ENCODE measurements around the gene CEACAM16.

DNA sequence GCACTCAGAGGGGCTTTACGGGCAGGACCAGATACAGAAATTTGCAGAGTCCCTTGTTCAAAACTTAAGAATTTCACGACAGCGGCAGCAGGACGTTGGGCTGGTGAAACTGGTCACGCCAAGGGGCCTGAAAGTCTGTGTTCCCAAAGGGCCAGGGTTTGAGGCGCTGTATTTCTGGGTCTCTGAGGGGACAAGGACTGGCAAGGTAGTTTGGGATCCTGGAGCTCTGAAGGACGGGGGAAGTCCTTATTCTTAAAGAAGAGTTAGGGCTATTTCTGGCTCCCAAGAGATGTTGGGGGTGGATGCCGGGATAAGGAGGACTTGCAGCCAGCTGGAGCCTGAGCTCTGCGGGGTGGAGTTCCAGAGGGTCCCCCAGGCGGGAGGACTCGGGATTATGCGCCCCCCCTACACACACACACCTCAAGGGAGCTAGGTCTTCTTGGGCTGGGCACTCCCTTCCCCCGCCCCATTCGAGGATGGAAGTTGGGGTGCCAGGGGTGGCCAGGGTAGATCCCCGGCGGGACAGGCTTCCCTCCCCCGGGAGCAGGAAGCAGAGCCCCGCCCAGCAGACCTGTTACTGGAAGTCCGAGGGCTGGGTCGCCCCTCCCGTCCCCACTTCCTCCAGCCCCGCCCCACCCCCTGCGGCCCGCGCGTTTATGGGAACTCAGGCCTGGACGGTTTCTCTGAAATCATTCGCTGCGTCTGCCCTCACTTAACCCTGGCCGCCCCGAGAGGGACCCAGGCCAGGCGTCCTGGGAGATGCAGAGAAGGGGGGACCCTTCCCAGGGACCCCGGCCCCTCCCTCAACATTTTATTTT lies 55.2 kb downstream of the CEACAM16 start:
- TF ChIP-seq, protein P1, sequence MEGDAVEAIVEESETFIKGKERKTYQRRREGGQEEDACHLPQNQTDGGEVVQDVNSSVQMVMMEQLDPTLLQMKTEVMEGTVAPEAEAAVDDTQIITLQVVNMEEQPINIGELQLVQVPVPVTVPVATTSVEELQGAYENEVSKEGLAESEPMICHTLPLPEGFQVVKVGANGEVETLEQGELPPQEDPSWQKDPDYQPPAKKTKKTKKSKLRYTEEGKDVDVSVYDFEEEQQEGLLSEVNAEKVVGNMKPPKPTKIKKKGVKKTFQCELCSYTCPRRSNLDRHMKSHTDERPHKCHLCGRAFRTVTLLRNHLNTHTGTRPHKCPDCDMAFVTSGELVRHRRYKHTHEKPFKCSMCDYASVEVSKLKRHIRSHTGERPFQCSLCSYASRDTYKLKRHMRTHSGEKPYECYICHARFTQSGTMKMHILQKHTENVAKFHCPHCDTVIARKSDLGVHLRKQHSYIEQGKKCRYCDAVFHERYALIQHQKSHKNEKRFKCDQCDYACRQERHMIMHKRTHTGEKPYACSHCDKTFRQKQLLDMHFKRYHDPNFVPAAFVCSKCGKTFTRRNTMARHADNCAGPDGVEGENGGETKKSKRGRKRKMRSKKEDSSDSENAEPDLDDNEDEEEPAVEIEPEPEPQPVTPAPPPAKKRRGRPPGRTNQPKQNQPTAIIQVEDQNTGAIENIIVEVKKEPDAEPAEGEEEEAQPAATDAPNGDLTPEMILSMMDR (IDR thresholded peaks at IDR 0.05; ENCODE audit: low read depth, low read length): no peak
- no peak for TF ChIP-seq EZH2phosphoT487 (IDR thresholded peaks at IDR 0.05; ENCODE audit: low read depth)
